A549 (cell line): ENCODE data around the gene SMURF1. TPM values are rescaled to one million over a fixed set of nuclear protein-coding genes. Genes with fewer than 3 reads are reported as not detected.

Experiments used
- ATAC-seq, 2 experiments: fragments of 200-7000 bp in 1 of 2; fragments of >200 bp in 1 of 2; cut with Nextera tagmentation in 1 of 2; cut with Tn5 transposase in 1 of 2; 3 replicates each; pipeline versions ENCODE4 v1.8.0 to v1.9.1; 2018 to 2020; ENCODE audit warnings: mild to moderate bottlenecking in 1 of 2, moderate library complexity in 1 of 2
- CTCF ChIA-PET: fragments of 300-600 bp; sonication (Branson Sonifier 250); formaldehyde crosslinking; extraction: SDS; loops from one replicate; lab custom pipeline; 2021; ENCODE audit warnings: antibody characterized with exemption, inconsistent platforms; lab: Yijun Ruan, JAX
- POLR2A ChIA-PET: fragments of 350-600 bp; formaldehyde crosslinking; extraction: SDS; loops from one replicate; lab custom pipeline; 2021; ENCODE audit warnings: antibody characterized with exemption, inconsistent platforms; lab: Yijun Ruan, JAX
- DNase-seq, 2 experiments: peaks; one replicate each; pipeline versions ENCODE4 v3.0.0 to v3.0.0-alpha.2; 2011 to 2016; ENCODE audit warnings: low read depth in 1 of 2, low spot score in 1 of 2
- FAIRE-seq: peaks from 2 replicates; lab custom pipeline; 2011; peaks lifted over from hg19 to GRCh38; lab: Jason Lieb, UNC
- H3K27ac ChIP-seq, 2 experiments: fragments of >200 bp; sonication (Bioruptor Twin); formaldehyde crosslinking; 3 replicates each; pipeline ENCODE4 v1.5.1; 2016 to 2017
- H3K4me1 ChIP-seq: fragments of >200 bp; sonication (Bioruptor Twin); formaldehyde crosslinking; 3 replicates; pipeline ENCODE4 v1.6.1; 2016
- H3K4me2 ChIP-seq: fragments of >200 bp; sonication (Bioruptor Twin); formaldehyde crosslinking; 3 replicates; pipeline ENCODE4 v1.6.1; 2016
- H3K4me3 ChIP-seq: fragments of >200 bp; sonication (Bioruptor Twin); formaldehyde crosslinking; 3 replicates; pipeline ENCODE4 v1.5.1; 2016
- H3K9me3 ChIP-seq: fragments of >200 bp; sonication (Bioruptor Twin); formaldehyde crosslinking; 3 replicates; pipeline ENCODE4 v1.6.1; 2016
- BCL3 ChIP-seq: fragments of >200 bp; sonication (Bioruptor Twin); formaldehyde crosslinking; IDR thresholded peaks from 3 replicates; pipeline ENCODE4 v1.6.1; 2016
- CHD2 ChIP-seq: fragments of 150-350 bp; IDR thresholded peaks from 2 replicates; pipeline ENCODE4 v1.6.1; 2014; ENCODE audit warnings: low read length; ENCODE audit not compliant: partially characterized antibody
- E2F6 ChIP-seq: IDR thresholded peaks from 2 replicates; pipeline ENCODE4 v1.6.1; 2012; ENCODE audit warnings: low read depth, borderline replicate concordance
- EHF ChIP-seq: fragments of 250-450 bp; sonication (Bioruptor Pico); IDR thresholded peaks from 2 replicates; pipeline ENCODE4 v1.5.0; 2020; ENCODE audit warnings: mild to moderate bottlenecking
- EP300 ChIP-seq, 2 experiments: fragments of >200 bp; sonication (Bioruptor Twin); formaldehyde crosslinking; IDR thresholded peaks; 2 replicates in 1 of 2; 3 replicates in 1 of 2; pipeline ENCODE4 v1.6.1; 2016 to 2017
- FOSL2 ChIP-seq, 2 experiments: fragments of 450-650 bp in 1 of 2; fragments of >200 bp in 1 of 2; sonication (Bioruptor Twin) in 1 of 2; formaldehyde crosslinking; IDR thresholded peaks; 2 replicates each; pipeline versions ENCODE4 v1.5.0 to v1.6.1; 2016 to 2020; ENCODE audit warnings: mild to moderate bottlenecking in 1 of 2, moderate library complexity in 1 of 2
- FOXS1 ChIP-seq: fragments of 250-450 bp; sonication (Bioruptor Pico); IDR thresholded peaks from 2 replicates; pipeline ENCODE4 v1.5.0; 2020; ENCODE audit warnings: mild to moderate bottlenecking, moderate library complexity
- GATA3 ChIP-seq: IDR thresholded peaks from 2 replicates; pipeline ENCODE4 v1.6.1; 2012; ENCODE audit warnings: borderline replicate concordance
- HMGXB4 ChIP-seq: fragments of 250-450 bp; sonication (Bioruptor Pico); IDR thresholded peaks from 2 replicates; pipeline ENCODE4 v1.5.0; 2021; ENCODE audit warnings: mild to moderate bottlenecking, moderate library complexity, borderline replicate concordance
- HOXB5 ChIP-seq: fragments of 250-450 bp; sonication (Bioruptor Pico); IDR thresholded peaks from 2 replicates; pipeline ENCODE4 v1.5.0; 2020; ENCODE audit warnings: mild to moderate bottlenecking, moderate library complexity
- MAFK ChIP-seq: fragments of 450-650 bp; IDR thresholded peaks from 2 replicates; pipeline ENCODE4 v1.6.1; 2014; ENCODE audit not compliant: partially characterized antibody
- MAZ ChIP-seq: fragments of 150-350 bp; IDR thresholded peaks from 2 replicates; pipeline ENCODE4 v1.6.1; 2014; ENCODE audit warnings: antibody characterized with exemption, low read depth, low read length, borderline replicate concordance
- NPAS2 ChIP-seq: fragments of 250-450 bp; sonication (Bioruptor Pico); IDR thresholded peaks from 2 replicates; pipeline ENCODE4 v1.8.0; 2022; ENCODE audit warnings: mild to moderate bottlenecking, moderate library complexity, borderline replicate concordance
- PHF8 ChIP-seq: fragments of 200-600 bp; sonication (generic); IDR thresholded peaks from 2 replicates; pipeline ENCODE4 v1.6.1; 2016; ENCODE audit warnings: low read depth, mild to moderate bottlenecking, antibody characterized with exemption, moderate library complexity, borderline replicate concordance
- POLR2A ChIP-seq: IDR thresholded peaks from 2 replicates; pipeline ENCODE4 v1.6.1; 2012; ENCODE audit warnings: mild to moderate bottlenecking, low read length
- POLR2AphosphoS2 ChIP-seq: conservative IDR thresholded peaks from 2 replicates; pipeline ENCODE4 v1.6.1; 2012; ENCODE audit warnings: low read length, improper control_type of control experiment, inconsistent platforms
- RAD21 ChIP-seq, 2 experiments: fragments of >200 bp in 1 of 2; sonication (Bioruptor Twin) in 1 of 2; formaldehyde crosslinking in 1 of 2; IDR thresholded peaks in 1 of 2; conservative IDR thresholded peaks in 1 of 2; 2 replicates in 1 of 2; 3 replicates in 1 of 2; pipeline ENCODE4 v1.6.1; 2012 to 2018; ENCODE audit warnings: inconsistent platforms in 1 of 2
- RCOR1 ChIP-seq: fragments of 150-350 bp; IDR thresholded peaks from 2 replicates; pipeline ENCODE4 v1.6.1; 2014; ENCODE audit warnings: antibody characterized with exemption, low read length, low read depth
- REST ChIP-seq: fragments of 200-600 bp; sonication (generic); IDR thresholded peaks from 2 replicates; pipeline ENCODE4 v1.6.1; 2016; ENCODE audit warnings: antibody characterized with exemption, mild to moderate bottlenecking, moderate library complexity
- RNF2 ChIP-seq: fragments of 200-600 bp; sonication (generic); IDR thresholded peaks from 2 replicates; pipeline ENCODE4 v1.6.1; 2016; ENCODE audit warnings: low read depth, mild to moderate bottlenecking, antibody characterized with exemption, moderate library complexity, borderline replicate concordance
- SREBF2 ChIP-seq: fragments of 450-650 bp; IDR thresholded peaks from 2 replicates; pipeline ENCODE4 v1.6.1; 2014; ENCODE audit warnings: mild to moderate bottlenecking, moderate library complexity
- TFCP2L1 ChIP-seq: fragments of 250-450 bp; sonication (Bioruptor Pico); IDR thresholded peaks from 2 replicates; pipeline ENCODE4 v1.5.0; 2021; ENCODE audit warnings: mild to moderate bottlenecking
- USF2 ChIP-seq: fragments of 450-650 bp; IDR thresholded peaks from 2 replicates; pipeline ENCODE4 v1.6.1; 2014; ENCODE audit warnings: antibody characterized with exemption
- ZNF302 ChIP-seq: fragments of 250-450 bp; sonication (Bioruptor Pico); IDR thresholded peaks from 2 replicates; pipeline ENCODE4 v1.9.0; 2021; ENCODE audit warnings: inconsistent platforms, mild to moderate bottlenecking, moderate library complexity
- WGBS: methylation state at CpG from one replicate; pipeline ENCODE4 v1.1.6; 2017; ENCODE audit errors: missing lambda C conversion rate; 5-methylcytosine and 5-hydroxymethylcytosine counted together
- polyA plus RNA-seq, 4 experiments: library from polyadenylated mRNA; depleted of rRNA in 3 of 4; stranded (reverse); fragments of >200 nt; fragmentation: RNase III in 1 of 4; extraction: RNeasy Plus Mini Kit Qiagen cat#74134 plus additional on column Dnase treatment in 1 of 4; gene quantifications; 2 replicates in 3 of 4; 3 replicates in 1 of 4; pipeline ENCODE4 v1.2.3, GENCODE V29; 2011 to 2017

SMURF1 gene
- polyA plus RNA-seq, 2 of the 4 experiments (the other 2 are of a cell fraction) = 13.8 to 22.1 TPM

GRCh38 chr7:99141841-99142726, 1.8 kb downstream of the SMURF1 start:
- POLR2A ChIA-PET = interaction anchor here (0.6 to 1.4 kb wide), 7 partner anchors 19 to 220 kb away, joined by 3 to 8 read pairs (median 4); no protein-coding TSS in a partner anchor

More at GRCh38 chr7:99141841-99142726, 1.8 kb downstream of the SMURF1 start:
- peak; percentile 3 to 32; a peak in 2 of 5 replicates for TF ChIP-seq RAD21 (conservative IDR thresholded peaks at IDR 0.05 in 1 of 2, IDR thresholded peaks at IDR 0.05 in 1 of 2)
- no peak for TF ChIP-seq POLR2AphosphoS2
- TF ChIP-seq EP300 (IDR thresholded peaks at IDR 0.05) = no peak
- no peak for TF ChIP-seq SREBF2
- TF ChIP-seq GATA3 = no peak
- no peak for TF ChIP-seq REST
- TF ChIP-seq CHD2 = no peak
- TF ChIP-seq POLR2A = peak; percentile 10; the same call in 1 of the 2 replicates
- TF ChIP-seq RNF2 = no peak
- TF ChIP-seq FOSL2 (IDR thresholded peaks at IDR 0.05) = no peak
- TF ChIP-seq FOSL2 (CRISPR knock-in tag; IDR thresholded peaks at IDR 0.05) = no peak
- no peak for TF ChIP-seq HOXB5 (CRISPR knock-in tag)
- no peak for TF ChIP-seq TFCP2L1 (CRISPR knock-in tag)
- no peak for TF ChIP-seq EHF (CRISPR knock-in tag)
- TF ChIP-seq ZNF302 (CRISPR knock-in tag) = no peak
- TF ChIP-seq RCOR1 = no peak
- TF ChIP-seq BCL3 = no peak
- no peak for TF ChIP-seq MAZ
- TF ChIP-seq E2F6 = 0 out of 2 replicates have a peak, but pooled peaks have one; percentile 15
- no peak for TF ChIP-seq USF2
- TF ChIP-seq NPAS2 = no peak
- TF ChIP-seq HMGXB4 (CRISPR knock-in tag) = no peak
- TF ChIP-seq MAFK = no peak
- no peak for TF ChIP-seq FOXS1 (CRISPR knock-in tag)
- no peak for TF ChIP-seq PHF8
- Histone ChIP-seq H3K4me2 (peak overlapping the region; percentile 90), H3K4me3 (peak overlapping the region; percentile 96), H3K4me1 (peaks cover 49% of the 10 kb centered on the region), H3K27ac (peak overlapping the region; percentile 74 to 100), H3K9me3 (no peaks in the 10 kb centered on the region)
- CTCF ChIA-PET = interaction anchor here (0.7 to 1.8 kb wide), 9 partner anchors 12 to 175 kb away, joined by 3 to 5 read pairs (median 3); no protein-coding TSS in a partner anchor
- WGBS = 4% methylated on average over 22 of the region's 27 CpGs
- DNase-seq (peak; percentile 48 to 80), ATAC-seq (peak; percentile 55 to 76), FAIRE-seq (no peak)
